ENCODE results near the gene RNF103. TPM values are rescaled to one million over a fixed set of nuclear protein-coding genes. Genes with fewer than 3 reads are reported as not detected.
A peak's percentile ranks its signal among the peaks of the same experiment; 100 is the strongest.
"Not testable (repeated sequence)": the region's sequence is repeated elsewhere in the genome, so short reads cannot be mapped to it uniquely, and the experiment has no call there.

The RNF103 gene
- total and polyA plus RNA-seq, 7 experiments from 2014 or later: 2.3 to 71.2 (median 37.6) TPM

GRCh38 chr2:86589701-86590100 lies 34.0 kb downstream of the RNF103 start:
- H3K4me1 Mint-ChIP-seq; H3K36me3 ChIP-seq (ENCODE audit: control insufficient read depth in 2 of 3, insufficient read depth in 3 of 3, low read length in 3 of 3); DNase-seq; H3K4me3 Mint-ChIP-seq; POLR2A ChIA-PET; H3K27ac Mint-ChIP-seq; H3K27ac ChIP-seq (ENCODE audit: low read depth, low read length); H3K27me3 ChIP-seq (ENCODE audit: control insufficient read depth in 2 of 2, insufficient read depth in 2 of 2, low read length in 2 of 2); ATAC-seq; H3K4me3 ChIP-seq (ENCODE audit: low read length); H3K9me3 ChIP-seq (ENCODE audit: control insufficient read depth in 2 of 3, low read length in 3 of 3); H3K4me1 ChIP-seq (ENCODE audit: control insufficient read depth in 2 of 2, insufficient read depth in 2 of 2, low read length in 2 of 2): not testable (repeated sequence)
- Mint-ChIP-seq H3K9me3 (peaks cover 0 to 12% (median 2%) of the 10 kb centered on the region in 11 donors), H3K27me3 (peaks cover 7 to 29% (median 11%) of the 10 kb centered on the region in 5 donors), H3K36me3 (peaks cover 0 to 11% (median 4%) of the 10 kb centered on the region in 5 donors)
- CTCF ChIA-PET: interaction anchor here (1.0 kb wide), 1 partner anchor 10 kb away, joined by 3 read pairs; no protein-coding TSS in a partner anchor
- intact Hi-C loops (cut with micrococcal nuclease): loop anchor here in 1 of 2 donors (5.0 to 10.0 kb wide), 2 partner anchors 37 to 55 kb away; no protein-coding TSS in a partner anchor

- H3K27me3 Mint-ChIP-seq: peaks cover 0 to 2% (median 0%) of the 10 kb centered on the region in 5 donors
- ATAC-seq: peak; percentile 88
- peak in 7 of 9 donors; percentile 6 to 46 (median 29) for DNase-seq
- H3K4me3 Mint-ChIP-seq: peak overlapping the region in 9 of 10 donors; percentile 37 to 68 (median 47)
- ChIA-PET CTCF (interaction anchor here (0.7 kb wide), 1 partner anchor 25 kb away, joined by 3 read pairs; no protein-coding TSS in a partner anchor), POLR2A (interaction anchor here (0.6 to 2.8 kb wide), 11 partner anchors 9 to 543 kb away, joined by 3 to 14 read pairs (median 4); partner anchors contain the start of genes CHMP3 and KDM3A)
- H3K36me3 ChIP-seq (ENCODE audit: control insufficient read depth in 2 of 3, insufficient read depth in 3 of 3, low read length in 3 of 3): no peaks in the 10 kb centered on the region
- no peaks in the 10 kb centered on the region for H3K27me3 ChIP-seq (ENCODE audit: control insufficient read depth in 2 of 2, insufficient read depth in 2 of 2, low read length in 2 of 2)
- intact Hi-C loops (cut with micrococcal nuclease): loop anchor here in 1 of 2 donors (2.0 to 10.0 kb wide), 2 partner anchors 34 to 50 kb away; no protein-coding TSS in a partner anchor
- H3K27ac Mint-ChIP-seq: peak overlapping the region; percentile 13 to 94 (median 88)
- H3K36me3 Mint-ChIP-seq: peaks cover 0 to 14% (median 0%) of the 10 kb centered on the region in 5 donors
- H3K27ac ChIP-seq (ENCODE audit: low read depth, low read length): peak overlapping the region; percentile 59
- peaks cover 0 to 14% (median 0%) of the 10 kb centered on the region in 11 donors for H3K9me3 Mint-ChIP-seq
- H3K4me3 ChIP-seq (ENCODE audit: low read length): peak overlapping the region; percentile 21
- peaks cover 10 to 17% of the 10 kb centered on the region in 2 donors for H3K4me1 ChIP-seq (ENCODE audit: control insufficient read depth in 2 of 2, insufficient read depth in 2 of 2, low read length in 2 of 2)
- no peaks in the 10 kb centered on the region for H3K9me3 ChIP-seq (ENCODE audit: control insufficient read depth in 2 of 3, low read length in 3 of 3)
- peaks cover 5 to 27% (median 20%) of the 10 kb centered on the region in 7 donors for H3K4me1 Mint-ChIP-seq
Measured at GRCh38 chr2:86584151-86584913, 39.3 kb downstream of the RNF103 start.

- Histone ChIP-seq H3K36me3 (ENCODE audit: control insufficient read depth in 2 of 3, insufficient read depth in 3 of 3, low read length in 3 of 3) (no peaks in the 10 kb centered on the region), H3K27ac (ENCODE audit: low read depth, low read length) (no peak overlapping the region), H3K4me3 (ENCODE audit: low read length) (no peak overlapping the region), H3K27me3 (ENCODE audit: control insufficient read depth in 2 of 2, insufficient read depth in 2 of 2, low read length in 2 of 2) (no peaks in the 10 kb centered on the region), H3K9me3 (ENCODE audit: control insufficient read depth in 2 of 3, low read length in 3 of 3) (no peaks in the 10 kb centered on the region), H3K4me1 (ENCODE audit: control insufficient read depth in 2 of 2, insufficient read depth in 2 of 2, low read length in 2 of 2) (peaks cover 10 to 17% of the 10 kb centered on the region in 2 donors)
- H3K4me3 Mint-ChIP-seq: no peak overlapping the region
- H3K27me3 Mint-ChIP-seq: no peaks in the 10 kb centered on the region
- peaks cover 0 to 18% (median 2%) of the 10 kb centered on the region in 11 donors for H3K9me3 Mint-ChIP-seq
- intact Hi-C loops (cut with micrococcal nuclease): loop anchor here in 1 of 2 donors (10.0 kb wide), 1 partner anchor 46 kb away; no protein-coding TSS in a partner anchor
- peaks cover 0 to 13% (median 0%) of the 10 kb centered on the region in 5 donors for H3K36me3 Mint-ChIP-seq
- CTCF ChIA-PET: no interaction called here
- ATAC-seq (no peak), DNase-seq (no peak)
- POLR2A ChIA-PET: no interaction called here
- no peak overlapping the region for H3K27ac Mint-ChIP-seq
- peaks cover 8 to 26% (median 20%) of the 10 kb centered on the region in 7 donors for H3K4me1 Mint-ChIP-seq
Measured at GRCh38 chr2:86580560-86580959, 43.1 kb downstream of the RNF103 start.

- Histone ChIP-seq H3K9me3 (ENCODE audit: control insufficient read depth in 2 of 3, low read length in 3 of 3) (no peaks in the 10 kb centered on the region), H3K4me1 (ENCODE audit: control insufficient read depth in 2 of 2, insufficient read depth in 2 of 2, low read length in 2 of 2) (no peaks in the 10 kb centered on the region), H3K27me3 (ENCODE audit: control insufficient read depth in 2 of 2, insufficient read depth in 2 of 2, low read length in 2 of 2) (no peaks in the 10 kb centered on the region), H3K36me3 (ENCODE audit: control insufficient read depth in 2 of 3, insufficient read depth in 3 of 3, low read length in 3 of 3) (no peaks in the 10 kb centered on the region), H3K4me3 (ENCODE audit: low read length) (no peak overlapping the region), H3K27ac (ENCODE audit: low read depth, low read length) (no peak overlapping the region)
- Mint-ChIP-seq H3K4me1 (peaks cover 0 to 7% (median 3%) of the 10 kb centered on the region in 7 donors), H3K36me3 (peaks cover 0 to 8% (median 0%) of the 10 kb centered on the region in 5 donors), H3K27me3 (peaks cover 0 to 3% (median 0%) of the 10 kb centered on the region in 5 donors), H3K9me3 (peaks cover 0 to 14% (median 2%) of the 10 kb centered on the region in 11 donors), H3K27ac (no peak overlapping the region), H3K4me3 (no peak overlapping the region)
- ATAC-seq (no peak), DNase-seq (no peak)
- intact Hi-C loops (cut with micrococcal nuclease): no loop called here
- ChIA-PET POLR2A (no interaction called here), CTCF (no interaction called here)
Measured at GRCh38 chr2:86577817-86578456, 45.7 kb downstream of the RNF103 start.

- POLR2A ChIA-PET: interaction anchor here (0.6 kb wide), 1 partner anchor 14 kb away, joined by 3 read pairs; no protein-coding TSS in a partner anchor
- Mint-ChIP-seq H3K27me3 (peaks cover 0 to 10% (median 0%) of the 10 kb centered on the region in 5 donors), H3K4me3 (no peak overlapping the region), H3K9me3 (peaks cover 0 to 7% (median 0%) of the 10 kb centered on the region in 11 donors), H3K36me3 (no peaks in the 10 kb centered on the region), H3K27ac (no peak overlapping the region), H3K4me1 (peaks cover 0 to 6% (median 0%) of the 10 kb centered on the region in 7 donors)
- no peaks in the 10 kb centered on the region for H3K9me3 ChIP-seq (ENCODE audit: control insufficient read depth in 2 of 3, low read length in 3 of 3)
- H3K27me3 ChIP-seq (ENCODE audit: control insufficient read depth in 2 of 2, insufficient read depth in 2 of 2, low read length in 2 of 2): no peaks in the 10 kb centered on the region
- ATAC-seq (no peak), DNase-seq (no peak)
- no peak overlapping the region for H3K4me3 ChIP-seq (ENCODE audit: low read length)
- H3K27ac ChIP-seq (ENCODE audit: low read depth, low read length): no peak overlapping the region
- CTCF ChIA-PET: no interaction called here
- no peaks in the 10 kb centered on the region for H3K36me3 ChIP-seq (ENCODE audit: control insufficient read depth in 2 of 3, insufficient read depth in 3 of 3, low read length in 3 of 3)
- H3K4me1 ChIP-seq (ENCODE audit: control insufficient read depth in 2 of 2, insufficient read depth in 2 of 2, low read length in 2 of 2): no peaks in the 10 kb centered on the region
- intact Hi-C loops (cut with micrococcal nuclease): no loop called here
Measured at GRCh38 chr2:86570059-86570458, 53.6 kb downstream of the RNF103 start.

- ATAC-seq: no peak
- peaks cover 4 to 9% of the 10 kb centered on the region in 2 donors for H3K4me1 ChIP-seq (ENCODE audit: control insufficient read depth in 2 of 2, insufficient read depth in 2 of 2, low read length in 2 of 2)
- Mint-ChIP-seq H3K4me1 (peaks cover 8 to 25% (median 12%) of the 10 kb centered on the region in 7 donors), H3K4me3 (no peak overlapping the region), H3K9me3 (peaks cover 0 to 19% (median 0%) of the 10 kb centered on the region in 11 donors), H3K27ac (no peak overlapping the region), H3K27me3 (peaks cover 0 to 10% (median 0%) of the 10 kb centered on the region in 5 donors), H3K36me3 (peaks cover 0 to 13% (median 0%) of the 10 kb centered on the region in 5 donors)
- peaks cover 0 to 9% (median 0%) of the 10 kb centered on the region in 3 experiments for H3K36me3 ChIP-seq (ENCODE audit: control insufficient read depth in 2 of 3, insufficient read depth in 3 of 3, low read length in 3 of 3)
- no peak overlapping the region for H3K4me3 ChIP-seq (ENCODE audit: low read length)
- CTCF ChIA-PET: no interaction called here
- intact Hi-C loops (cut with micrococcal nuclease): no loop called here
- POLR2A ChIA-PET: interaction anchor here (0.6 to 0.8 kb wide), 2 partner anchors 17 to 111 kb away, joined by 3 read pairs; no protein-coding TSS in a partner anchor
- H3K9me3 ChIP-seq (ENCODE audit: control insufficient read depth in 2 of 3, low read length in 3 of 3): no peaks in the 10 kb centered on the region
- H3K27ac ChIP-seq (ENCODE audit: low read depth, low read length): no peak overlapping the region
- no peaks in the 10 kb centered on the region for H3K27me3 ChIP-seq (ENCODE audit: control insufficient read depth in 2 of 2, insufficient read depth in 2 of 2, low read length in 2 of 2)
- no peak for DNase-seq
Measured at GRCh38 chr2:86566821-86567190, 56.9 kb downstream of the RNF103 start.
